Measurements from ENCODE around the gene THNSL1.

Gene THNSL1

GRCh38 chr10:25061125-25061524 lies 44.7 kb downstream of the THNSL1 start:
- no peak for DNase-seq

DNA sequence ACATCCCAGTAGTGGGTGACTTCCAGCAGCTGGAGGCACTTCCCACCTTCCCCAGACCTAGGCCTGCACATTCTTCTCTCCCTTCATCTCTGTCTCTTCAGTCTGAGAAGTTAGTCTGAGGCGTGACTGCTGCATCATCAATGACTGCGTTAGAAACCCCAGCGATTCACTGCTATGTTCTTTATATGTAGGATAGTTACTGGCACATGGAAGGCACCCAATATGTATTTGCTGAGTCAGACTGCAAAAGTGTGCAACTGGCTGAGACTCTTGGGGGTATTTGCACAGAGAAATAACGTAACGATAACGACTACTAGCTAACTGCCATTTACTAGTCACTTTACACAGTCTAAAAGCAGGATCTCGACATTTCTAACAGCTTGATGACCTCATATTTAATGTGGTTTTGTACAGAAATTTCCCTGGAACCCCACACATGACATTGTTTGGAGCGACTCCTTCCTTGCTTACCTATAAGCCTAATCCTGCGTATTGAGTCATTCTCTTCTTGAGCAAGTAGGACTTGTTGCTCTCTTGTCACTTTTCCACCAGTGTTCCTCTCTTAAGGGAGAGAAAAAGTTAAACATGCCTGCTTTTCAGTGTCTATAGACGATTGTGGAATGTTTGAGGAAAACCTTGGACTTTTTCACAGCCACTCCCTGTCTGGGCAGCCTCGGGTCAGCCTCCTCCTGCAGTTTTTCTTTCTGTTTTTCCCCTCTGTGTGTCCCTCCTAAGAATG lies 45.5 kb downstream of the THNSL1 start:
- no peak for DNase-seq

- no peak for DNase-seq
These were observed 46.7 kb downstream of the THNSL1 start for GRCh38 chr10:25063157-25063556.

GRCh38 chr10:25063644-25064043 lies 47.2 kb downstream of the THNSL1 start:
- DNase-seq, result no peak

DNA sequence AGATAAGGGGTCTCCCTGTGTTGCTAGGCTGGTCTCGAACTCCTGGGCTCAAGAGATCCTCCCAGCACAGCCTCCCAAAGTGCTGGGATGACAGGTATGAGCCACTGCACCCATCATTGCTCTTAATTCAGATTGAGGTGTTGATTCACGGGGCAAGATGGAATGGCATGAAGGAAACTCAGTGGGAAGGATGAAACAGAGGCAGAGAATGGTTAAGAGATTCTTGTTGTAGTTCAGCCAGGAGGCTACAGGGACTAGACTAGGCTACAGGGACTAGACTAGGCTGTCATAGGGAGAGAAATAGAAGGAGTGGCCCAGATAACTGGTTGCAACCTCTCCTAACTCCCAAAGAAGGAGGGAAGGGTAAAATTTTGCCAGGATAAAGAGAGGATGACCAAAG lies 48.0 kb downstream of the THNSL1 start:
- DNase-seq, result no peak

- DNase-seq, result no peak
These were observed 49.5 kb downstream of the THNSL1 start for GRCh38 chr10:25065761-25066476.

DNA sequence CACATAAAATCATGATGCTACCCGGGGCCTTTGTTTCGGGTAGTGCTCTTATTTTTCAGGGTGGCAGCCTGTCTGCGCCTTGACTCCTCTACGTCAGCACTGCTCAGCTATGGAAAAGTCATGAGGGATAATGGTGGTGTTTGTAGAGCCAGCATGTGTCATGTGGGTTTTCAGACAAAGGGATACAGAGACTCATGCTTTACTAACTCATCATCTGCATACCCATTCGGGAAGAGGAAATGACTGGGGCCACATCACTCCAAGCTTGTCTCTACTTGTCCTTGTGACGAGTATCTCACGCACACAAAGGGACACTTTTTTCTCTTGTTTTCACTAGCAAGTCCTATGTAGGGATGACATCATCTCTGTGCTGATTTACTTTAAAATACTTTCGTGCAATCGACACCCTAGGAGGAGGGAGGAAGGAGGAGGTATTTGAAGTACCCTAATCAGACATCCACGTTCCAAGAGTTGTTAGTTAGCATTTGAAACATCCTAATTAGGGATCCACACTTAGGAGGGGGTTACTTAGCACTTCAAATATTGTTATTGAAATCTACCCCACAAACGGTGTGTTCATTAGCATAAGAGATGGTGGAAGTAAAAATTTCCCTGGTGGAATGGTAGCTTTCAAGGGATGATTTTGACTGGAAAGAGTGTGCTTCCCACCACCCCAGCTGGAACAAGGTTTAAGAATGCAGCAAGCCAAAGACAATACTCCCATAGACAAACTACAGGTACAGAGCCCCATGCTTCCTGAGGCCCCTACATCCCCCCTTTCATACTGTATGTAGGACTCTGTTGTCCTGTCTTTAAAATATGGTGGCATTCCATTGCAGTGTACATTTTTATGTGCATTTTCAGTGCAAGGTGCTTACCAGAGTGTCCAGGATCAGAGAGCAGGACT lies 52.0 kb downstream of the THNSL1 start:
- no peak for DNase-seq

- DNase-seq, result no peak
These were observed 54.8 kb downstream of the THNSL1 start for GRCh38 chr10:25071227-25071626.

DNA sequence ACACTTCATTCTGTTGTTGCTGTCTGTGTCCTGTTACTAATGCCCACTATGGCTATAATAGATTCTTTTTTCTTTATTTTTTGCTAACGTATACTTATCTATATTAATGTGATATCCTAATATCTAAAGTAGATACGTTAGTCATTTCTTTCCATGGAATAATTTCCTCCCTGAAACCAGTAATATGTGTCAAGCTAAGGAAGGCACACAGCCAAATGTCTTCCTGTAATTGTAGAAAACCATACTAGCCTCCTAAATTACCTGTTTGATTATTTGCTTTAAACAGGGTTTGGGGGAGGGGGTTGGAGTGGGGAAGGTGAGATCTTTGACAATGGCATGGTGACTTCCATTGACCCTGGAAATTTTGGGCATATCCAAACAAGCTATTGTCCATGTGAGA lies 56.4 kb downstream of the THNSL1 start:
- no peak for DNase-seq

DNA sequence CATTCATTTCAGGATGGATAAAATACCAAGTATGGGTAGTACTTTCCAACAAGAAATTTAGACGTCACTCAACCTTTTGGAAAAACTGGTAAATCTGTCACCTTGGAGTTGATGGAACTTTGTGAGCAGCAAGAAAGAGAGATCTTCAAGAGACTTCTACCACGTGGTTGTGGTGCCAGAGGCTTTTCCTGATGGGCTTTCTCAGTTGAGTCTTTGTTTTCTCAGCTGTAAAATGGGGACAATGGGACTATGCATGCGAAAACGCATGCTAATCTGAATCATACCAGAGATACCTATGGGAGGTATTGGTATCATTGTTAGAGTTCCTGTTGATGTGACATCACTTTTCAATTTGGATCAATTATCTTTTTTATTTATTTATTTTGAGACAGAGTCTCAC lies 59.4 kb downstream of the THNSL1 start:
- no peak for DNase-seq

Measured in activated naive CD4-positive, alpha-beta T cell treated with Interleukin-2 at 50 U/mL for 16 hours (primary cell).